Ectodermal cell (in vitro differentiated cells): ENCODE measurements around the gene ZBTB46.

Source experiments
- H3K27ac ChIP-seq: 2 replicates; pipeline ENCODE4 v1.7.0; 2013; ENCODE audit warnings: mild to moderate bottlenecking, low read depth, low read length; ENCODE audit not compliant: insufficient read depth, poor library complexity, severe bottlenecking
- H3K27me3 ChIP-seq: 2 replicates; pipeline ENCODE4 v1.7.0; 2013; ENCODE audit warnings: mild to moderate bottlenecking, low read length; ENCODE audit not compliant: insufficient read depth, control insufficient read depth, poor library complexity, severe bottlenecking
- H3K36me3 ChIP-seq: one replicate; pipeline ENCODE4 v1.7.0; 2013; ENCODE audit warnings: low read length; ENCODE audit not compliant: control insufficient read depth, insufficient read depth
- H3K4me1 ChIP-seq: one replicate; pipeline ENCODE4 v1.7.0; 2013; ENCODE audit warnings: low read length; ENCODE audit not compliant: control insufficient read depth, insufficient read depth
- H3K4me3 ChIP-seq: 2 replicates; pipeline ENCODE4 v1.7.0; 2013; ENCODE audit warnings: low read depth, low read length, control low read depth; ENCODE audit not compliant: insufficient read depth
- H3K9me3 ChIP-seq: 2 replicates; pipeline ENCODE4 v1.7.0; 2013; ENCODE audit warnings: mild to moderate bottlenecking, low read length, moderate library complexity; ENCODE audit not compliant: control insufficient read depth
- WGBS, 2 experiments: methylation state at CpG; one replicate each; pipeline ENCODE4 v1.1.7; 2013; ENCODE audit warnings: missing lambda C conversion rate in 2 of 2; 5-methylcytosine and 5-hydroxymethylcytosine counted together

The ZBTB46 gene

GRCh38 chr20:63703976-63704748 is 126.9 kb downstream of the ZBTB46 start:
- Histone ChIP-seq H3K9me3 (no peaks in the 10 kb centered on the region), H3K27me3 (no peaks in the 10 kb centered on the region), H3K4me1 (peaks cover 5% of the 10 kb centered on the region), H3K27ac (no peak overlapping the region), H3K4me3 (no peak overlapping the region), H3K36me3 (peaks cover 13% of the 10 kb centered on the region)
- 94% methylated on average over 11 of the region's 11 CpGs for WGBS, 2 experiments

- peaks cover 13% of the 10 kb centered on the region for H3K36me3 ChIP-seq
- H3K27ac ChIP-seq = no peak overlapping the region
- H3K9me3 ChIP-seq = no peaks in the 10 kb centered on the region
- 95 to 96% methylated on average over 15 of the region's 15 CpGs for WGBS, 2 experiments
- no peaks in the 10 kb centered on the region for H3K4me1 ChIP-seq
- no peak overlapping the region for H3K4me3 ChIP-seq
- no peaks in the 10 kb centered on the region for H3K27me3 ChIP-seq
These were observed 127.5 kb downstream of the ZBTB46 start for GRCh38 chr20:63703471-63703975.

GRCh38 chr20:63702751-63703470 is 128.2 kb downstream of the ZBTB46 start:
- Histone ChIP-seq H3K4me1 (no peaks in the 10 kb centered on the region), H3K9me3 (no peaks in the 10 kb centered on the region), H3K4me3 (no peak overlapping the region), H3K36me3 (peaks cover 13% of the 10 kb centered on the region), H3K27me3 (no peaks in the 10 kb centered on the region), H3K27ac (no peak overlapping the region)
- WGBS, 2 experiments = 87% methylated on average over 13 of the region's 13 CpGs

GRCh38 chr20:63702036-63702665 is 128.9 kb downstream of the ZBTB46 start:
- H3K4me3 ChIP-seq = no peak overlapping the region
- H3K27me3 ChIP-seq = no peaks in the 10 kb centered on the region
- 93% methylated on average over 16 of the region's 16 CpGs for WGBS, 2 experiments
- no peaks in the 10 kb centered on the region for H3K9me3 ChIP-seq
- no peaks in the 10 kb centered on the region for H3K4me1 ChIP-seq
- H3K36me3 ChIP-seq = peaks cover 13% of the 10 kb centered on the region
- H3K27ac ChIP-seq = no peak overlapping the region

GRCh38 chr20:63701329-63702035 is 129.6 kb downstream of the ZBTB46 start:
- no peaks in the 10 kb centered on the region for H3K27me3 ChIP-seq
- no peak overlapping the region for H3K4me3 ChIP-seq
- H3K4me1 ChIP-seq = peaks cover 5% of the 10 kb centered on the region
- 91 to 93% methylated on average over 13 to 14 of the region's 14 CpGs for WGBS, 2 experiments
- no peaks in the 10 kb centered on the region for H3K9me3 ChIP-seq
- H3K36me3 ChIP-seq = peaks cover 12% of the 10 kb centered on the region
- H3K27ac ChIP-seq = no peak overlapping the region

GRCh38 chr20:63701051-63701328 is 130.1 kb downstream of the ZBTB46 start:
- H3K27ac ChIP-seq = no peak overlapping the region
- H3K4me3 ChIP-seq = no peak overlapping the region
- H3K9me3 ChIP-seq = no peaks in the 10 kb centered on the region
- WGBS, 2 experiments = 93 to 96% methylated on average over 5 of the region's 5 CpGs
- peaks cover 8% of the 10 kb centered on the region for H3K36me3 ChIP-seq
- peaks cover 5% of the 10 kb centered on the region for H3K4me1 ChIP-seq
- H3K27me3 ChIP-seq = no peaks in the 10 kb centered on the region

- Histone ChIP-seq H3K4me3 (no peak overlapping the region), H3K4me1 (peaks cover 5% of the 10 kb centered on the region), H3K9me3 (no peaks in the 10 kb centered on the region), H3K27ac (no peak overlapping the region), H3K36me3 (peaks cover 8% of the 10 kb centered on the region), H3K27me3 (no peaks in the 10 kb centered on the region)
- WGBS, 2 experiments = 95% methylated on average over 43 of the region's 43 CpGs
These were observed 130.6 kb downstream of the ZBTB46 start for GRCh38 chr20:63700199-63701050.

GRCh38 chr20:63699466-63700198 is 131.4 kb downstream of the ZBTB46 start:
- Histone ChIP-seq H3K27me3 (no peaks in the 10 kb centered on the region), H3K27ac (peak overlapping the region; percentile 44), H3K9me3 (no peaks in the 10 kb centered on the region), H3K4me3 (no peak overlapping the region), H3K4me1 (peaks cover 5% of the 10 kb centered on the region), H3K36me3 (peaks cover 1% of the 10 kb centered on the region)
- WGBS, 2 experiments = 86 to 89% methylated on average over 24 of the region's 24 CpGs
